Stimulated activated CD4-positive, alpha-beta T cell treated with anti-CD3 and anti-CD28 coated beads, Interleukin-1b, Interleukin-23, amount 100 ng/mL, for 1 hour (primary cell): Measurements from ENCODE around the gene DHX16.
"Not testable (repeated sequence)": the region's sequence is repeated elsewhere in the genome, so short reads cannot be mapped to it uniquely, and the experiment has no call there.

Experiments
- DNase-seq, 2 donors: peaks; one replicate each; pipeline ENCODE4 v3.0.0-alpha.2; 2020; ENCODE audit warnings: low read depth in 2 of 2

Gene DHX16

DNA sequence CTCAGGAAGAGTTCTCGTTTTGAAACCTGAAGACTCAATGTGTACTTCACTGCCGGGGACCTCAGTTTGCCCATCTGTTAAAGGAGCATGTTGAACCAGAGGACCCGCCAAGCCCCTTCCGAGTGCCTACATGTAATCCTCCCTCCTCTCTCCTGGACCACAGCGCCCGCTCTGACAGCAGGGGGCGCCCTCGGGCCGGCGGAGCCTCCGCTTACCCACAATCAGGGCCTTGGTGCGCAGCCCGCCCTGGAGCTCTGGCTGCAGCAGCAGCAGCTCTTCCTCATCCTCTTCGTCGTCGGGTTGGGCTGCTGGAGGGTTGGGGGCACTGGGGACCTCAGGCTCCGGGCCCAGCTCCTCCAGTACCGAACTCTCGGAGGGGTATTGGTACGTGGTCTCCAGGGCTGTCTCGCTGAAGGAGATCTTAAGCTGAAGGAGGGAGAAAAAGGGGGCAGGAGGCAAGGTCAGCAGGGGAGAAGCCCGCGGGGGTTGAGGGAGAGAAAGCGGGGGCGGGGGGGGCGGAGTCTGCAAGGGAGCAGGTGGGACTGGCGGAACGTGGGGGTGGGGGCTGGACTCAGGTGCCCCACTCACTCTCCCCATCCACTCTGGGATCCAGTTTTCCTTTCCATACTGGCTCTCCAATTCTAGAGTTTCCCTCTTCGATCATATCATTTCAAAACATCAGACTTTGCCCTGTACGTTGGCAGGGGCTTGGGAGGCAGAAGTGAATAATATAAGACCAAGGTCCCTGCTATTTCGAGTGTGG is 6.3 kb upstream of the DHX16 start:
- DNase-seq = peak; percentile 87 to 92

DNA sequence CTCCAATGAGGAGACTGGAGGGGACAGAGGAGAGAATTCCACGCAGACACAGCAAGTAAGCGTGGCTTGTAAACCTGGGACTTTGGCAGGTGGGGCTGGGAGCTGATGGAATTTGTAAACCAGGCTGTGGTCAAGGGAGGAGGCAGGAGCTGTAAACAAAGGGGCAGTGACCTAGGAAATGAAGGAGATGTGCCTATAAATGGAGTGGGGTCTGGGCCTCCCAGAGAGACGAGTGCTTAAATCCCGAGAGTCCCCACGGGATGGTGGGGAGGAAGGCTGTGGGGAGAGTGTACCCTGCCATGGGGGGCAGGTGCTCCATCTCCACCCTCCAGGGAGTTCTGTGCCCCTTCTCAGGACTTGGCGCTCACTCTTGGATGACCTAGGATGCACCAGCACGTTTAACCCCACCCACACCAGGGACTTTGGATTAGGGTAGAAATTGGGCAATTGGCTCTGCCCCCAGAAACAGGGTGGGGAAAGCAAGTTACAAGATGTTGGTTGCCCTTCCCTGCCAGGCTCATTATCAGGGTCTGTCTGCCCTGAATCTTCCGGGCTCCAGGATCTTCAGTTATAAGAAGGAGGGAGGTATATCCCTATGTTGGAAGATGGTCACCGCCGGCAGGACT is 4.0 kb upstream of the DHX16 start:
- DNase-seq = no peak

DNA sequence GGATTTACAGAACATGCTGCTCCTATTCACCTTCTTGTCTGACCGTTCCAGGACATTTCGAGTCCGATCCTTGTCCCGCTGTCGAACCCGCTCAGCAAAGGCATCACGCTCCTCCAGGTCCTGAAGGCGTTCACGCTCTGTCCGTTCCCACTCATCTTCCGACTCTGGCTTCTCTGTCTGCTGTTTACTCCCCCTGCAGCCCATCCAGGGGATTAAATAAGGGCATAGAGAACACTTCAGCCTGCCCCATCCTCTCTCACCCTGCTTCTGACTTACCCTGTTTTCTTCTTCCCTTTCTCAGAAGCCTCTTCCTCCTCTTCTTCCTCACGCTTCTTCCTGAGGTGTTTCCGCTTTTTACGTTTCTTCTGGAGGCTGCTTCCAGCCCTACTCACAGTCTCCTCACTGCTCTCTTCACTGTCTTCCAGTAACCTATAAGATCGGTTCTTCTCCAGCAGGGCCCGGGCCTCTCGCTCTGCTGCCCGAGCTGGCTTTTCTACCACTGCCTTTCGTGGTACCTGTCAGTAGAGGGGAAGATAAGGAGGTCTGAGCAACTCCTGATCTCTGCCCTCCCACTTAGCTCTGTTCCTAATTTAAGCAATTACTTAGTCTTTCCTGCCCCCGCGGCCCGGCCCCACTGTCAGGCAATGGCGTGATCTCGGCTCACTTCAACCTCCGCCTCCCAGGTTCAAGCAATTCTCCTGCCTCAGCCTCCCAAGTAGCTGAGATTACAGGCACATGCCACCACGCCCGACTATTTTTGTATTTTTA is 1.9 kb downstream of the DHX16 start:
- DNase-seq = no peak

DNA sequence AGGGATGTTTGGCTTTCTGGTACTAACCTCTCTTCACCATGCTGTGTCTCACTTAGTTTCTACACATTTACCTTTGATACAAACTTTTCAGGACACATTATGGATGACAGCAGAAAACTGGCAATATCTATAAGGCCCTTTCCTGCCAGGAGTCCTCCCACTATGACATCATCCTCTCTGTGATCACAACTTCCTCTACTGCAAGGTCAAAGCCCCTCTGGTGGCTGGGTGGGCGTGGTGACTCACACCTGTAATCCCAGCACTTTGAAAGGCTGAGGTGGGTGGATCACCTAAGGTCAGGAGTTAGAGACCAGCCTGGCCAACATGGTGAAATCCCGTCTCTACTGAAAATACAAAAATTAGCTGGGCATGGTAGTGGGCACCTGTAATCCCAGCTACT is 6.5 kb downstream of the DHX16 start:
- DNase-seq = not testable (repeated sequence)

DNA sequence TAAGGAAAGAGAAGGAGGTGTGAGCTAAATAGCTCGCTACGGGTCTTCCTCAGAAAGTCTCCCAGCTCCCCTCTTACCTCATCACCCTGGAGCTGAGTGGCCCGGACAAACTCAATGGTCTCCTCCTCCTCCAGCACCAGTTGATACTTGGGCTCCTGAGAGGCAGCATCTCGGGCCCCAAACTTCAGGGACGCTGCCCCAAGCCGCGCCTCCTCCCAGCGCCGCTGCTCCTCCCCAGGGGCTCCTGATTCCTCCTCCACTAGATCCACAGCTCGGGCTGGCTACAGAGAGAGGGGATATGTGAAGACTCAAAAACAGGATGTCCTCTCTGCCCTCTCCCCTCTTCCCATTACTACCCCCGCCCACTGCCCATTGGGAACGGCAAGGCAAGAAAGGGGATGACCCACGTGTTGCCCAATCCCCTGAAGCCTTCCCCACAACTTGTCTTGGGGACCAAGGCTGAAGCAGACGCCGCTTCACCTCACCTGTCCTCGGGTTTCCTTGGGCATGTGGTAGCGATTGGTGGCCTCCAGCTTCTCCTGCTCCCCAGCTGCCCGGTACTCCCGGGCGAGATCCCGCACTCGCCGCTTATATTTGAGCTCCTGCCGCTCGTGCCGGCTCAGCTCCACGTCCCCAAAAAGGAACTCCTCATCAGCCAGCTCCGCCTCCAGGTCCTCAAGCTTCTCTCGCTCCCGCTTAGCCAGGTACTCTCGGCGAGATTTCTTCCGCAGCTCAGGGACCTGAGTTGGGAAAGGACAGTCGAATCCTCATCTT is 7.6 kb downstream of the DHX16 start:
- no peak for DNase-seq

DNA sequence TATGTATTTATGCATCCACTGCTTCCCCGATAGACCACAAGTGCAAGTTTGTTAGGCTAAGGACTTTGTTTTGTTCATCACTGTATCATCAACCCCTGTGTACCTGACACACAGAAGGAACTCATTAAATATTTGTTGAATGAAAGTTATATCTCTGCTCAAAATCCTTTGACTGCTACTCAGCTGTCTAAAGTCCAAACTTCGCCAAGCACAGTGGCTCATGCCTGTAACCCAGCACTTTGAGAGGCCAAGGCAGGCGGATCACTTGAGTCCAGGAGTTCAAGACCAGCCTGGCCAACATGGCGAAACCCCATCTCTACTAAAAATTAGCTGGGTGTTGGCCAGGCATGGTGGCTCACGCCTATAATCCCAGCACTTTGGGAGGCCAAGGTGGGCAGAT is 14.9 kb downstream of the DHX16 start:
- DNase-seq = not testable (repeated sequence)

DNA sequence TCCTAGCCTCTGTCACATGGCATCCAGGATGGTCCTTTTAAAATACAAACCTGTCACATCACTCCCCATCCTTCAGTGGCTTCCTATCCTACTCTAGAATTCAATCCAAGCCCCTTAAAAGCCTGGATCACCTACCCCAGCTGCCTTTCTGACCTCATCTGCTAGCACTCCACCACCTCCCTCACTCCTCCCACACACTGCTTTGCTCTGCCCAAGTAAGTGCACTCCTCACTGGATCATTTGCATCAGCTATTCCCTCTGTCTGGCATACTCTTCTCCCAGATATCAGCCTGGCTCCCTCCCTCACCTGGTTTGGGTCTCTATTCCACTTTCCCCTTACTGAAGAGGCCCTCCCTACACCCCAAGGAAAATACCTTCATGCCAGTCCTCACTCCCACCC is 15.4 kb downstream of the DHX16 start:
- no peak for DNase-seq

DNA sequence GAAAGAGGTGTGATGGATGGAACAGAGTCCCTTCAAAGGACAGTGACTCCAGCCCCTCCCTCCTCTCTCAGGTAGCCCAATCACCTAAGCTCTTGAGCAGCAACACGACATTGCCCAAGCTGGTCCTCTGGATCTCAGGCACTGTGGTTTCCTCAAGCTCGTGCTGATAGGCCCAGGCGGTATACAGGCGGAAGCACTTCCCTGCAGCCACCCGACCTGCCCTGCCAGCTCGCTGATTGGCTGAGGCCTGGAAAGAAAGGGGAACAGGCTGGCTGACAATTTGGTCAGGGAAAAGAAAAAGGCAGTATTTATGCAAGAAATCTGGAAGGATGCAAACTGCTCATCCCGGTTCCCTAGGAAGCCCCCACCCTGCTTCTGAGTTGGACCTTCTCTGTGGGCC is 16.3 kb downstream of the DHX16 start:
- no peak for DNase-seq

DNA sequence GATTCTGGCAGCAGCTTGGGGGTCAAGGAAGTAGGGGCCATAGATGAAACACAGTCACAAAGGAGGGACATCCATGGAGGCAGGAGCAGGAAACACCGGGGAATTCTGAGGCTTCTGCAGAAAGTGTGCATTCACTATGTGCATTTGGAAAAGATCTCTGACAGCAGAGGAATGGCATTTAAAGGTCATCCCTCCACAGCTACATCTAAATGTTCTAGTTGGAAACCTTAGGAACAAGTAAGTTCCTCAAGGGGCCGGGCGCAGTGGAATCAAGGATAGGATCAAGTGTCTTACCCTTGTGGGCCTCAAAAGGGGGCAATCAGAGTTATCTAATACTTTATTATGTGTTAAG is 17.1 kb downstream of the DHX16 start:
- DNase-seq = no peak

DNA sequence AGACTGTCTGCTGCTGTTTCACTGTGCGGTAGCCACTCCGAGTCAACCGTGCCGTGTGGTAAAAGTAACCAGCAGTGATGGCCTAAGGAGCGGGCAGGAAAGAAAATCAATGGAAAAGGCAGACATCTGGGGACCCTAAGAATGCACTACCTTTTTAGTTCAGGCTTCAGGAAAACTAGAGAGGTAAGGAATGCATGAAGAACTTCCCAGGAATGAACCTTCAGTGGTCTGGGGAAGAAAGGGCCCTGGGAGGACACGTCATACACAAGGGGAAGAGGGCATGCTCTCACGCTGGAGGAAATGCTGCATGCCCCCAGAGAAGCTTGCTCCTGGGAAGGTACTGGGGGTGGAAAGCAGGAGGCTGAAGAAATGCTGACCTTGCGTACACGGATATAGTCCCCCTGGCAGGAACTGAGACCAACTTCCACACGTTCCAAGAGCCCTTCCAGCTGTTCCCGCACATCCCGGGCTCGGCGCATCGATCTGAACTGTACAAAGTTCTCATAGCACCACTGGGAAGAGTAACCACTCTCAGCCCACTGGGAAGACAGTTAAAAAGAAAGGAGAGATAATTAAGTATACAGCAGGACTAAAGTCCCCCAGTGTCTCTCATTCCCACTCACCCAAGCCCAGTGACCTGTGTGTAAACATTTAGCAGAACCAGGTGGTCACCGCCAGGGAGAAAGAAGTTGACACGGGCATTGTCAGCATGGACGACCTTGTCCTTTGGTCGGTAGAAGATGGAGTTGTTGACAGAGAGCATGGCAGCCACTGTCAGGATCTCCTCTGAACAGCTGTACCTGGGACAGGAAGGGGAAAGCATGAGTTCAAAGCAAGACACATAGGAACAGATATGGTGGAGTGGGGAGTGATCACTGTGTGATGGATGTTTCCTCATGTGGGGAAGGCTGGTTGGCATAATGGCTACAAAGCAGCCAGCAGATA is 17.7 kb downstream of the DHX16 start:
- DNase-seq = no peak

DNA sequence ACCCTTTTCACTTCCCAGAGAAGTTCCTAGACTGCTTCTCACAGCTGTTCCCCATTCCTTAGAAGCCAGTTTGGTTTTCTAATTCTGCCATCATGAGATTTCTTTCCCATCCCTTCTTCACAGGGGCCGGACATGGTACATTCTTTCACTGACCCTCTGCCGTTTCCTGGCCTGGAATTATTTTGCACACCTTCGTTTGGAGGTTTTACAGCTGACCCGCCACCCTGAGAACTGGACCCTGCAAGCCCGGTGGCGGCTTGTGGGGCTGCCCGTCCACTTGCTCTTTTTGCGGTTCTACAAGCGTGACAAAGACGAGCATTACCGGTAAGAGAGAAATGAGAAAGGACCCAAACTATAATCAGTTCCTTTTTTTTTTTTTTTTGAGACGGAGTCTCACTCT is 21.7 kb downstream of the DHX16 start:
- DNase-seq = no peak

DNA sequence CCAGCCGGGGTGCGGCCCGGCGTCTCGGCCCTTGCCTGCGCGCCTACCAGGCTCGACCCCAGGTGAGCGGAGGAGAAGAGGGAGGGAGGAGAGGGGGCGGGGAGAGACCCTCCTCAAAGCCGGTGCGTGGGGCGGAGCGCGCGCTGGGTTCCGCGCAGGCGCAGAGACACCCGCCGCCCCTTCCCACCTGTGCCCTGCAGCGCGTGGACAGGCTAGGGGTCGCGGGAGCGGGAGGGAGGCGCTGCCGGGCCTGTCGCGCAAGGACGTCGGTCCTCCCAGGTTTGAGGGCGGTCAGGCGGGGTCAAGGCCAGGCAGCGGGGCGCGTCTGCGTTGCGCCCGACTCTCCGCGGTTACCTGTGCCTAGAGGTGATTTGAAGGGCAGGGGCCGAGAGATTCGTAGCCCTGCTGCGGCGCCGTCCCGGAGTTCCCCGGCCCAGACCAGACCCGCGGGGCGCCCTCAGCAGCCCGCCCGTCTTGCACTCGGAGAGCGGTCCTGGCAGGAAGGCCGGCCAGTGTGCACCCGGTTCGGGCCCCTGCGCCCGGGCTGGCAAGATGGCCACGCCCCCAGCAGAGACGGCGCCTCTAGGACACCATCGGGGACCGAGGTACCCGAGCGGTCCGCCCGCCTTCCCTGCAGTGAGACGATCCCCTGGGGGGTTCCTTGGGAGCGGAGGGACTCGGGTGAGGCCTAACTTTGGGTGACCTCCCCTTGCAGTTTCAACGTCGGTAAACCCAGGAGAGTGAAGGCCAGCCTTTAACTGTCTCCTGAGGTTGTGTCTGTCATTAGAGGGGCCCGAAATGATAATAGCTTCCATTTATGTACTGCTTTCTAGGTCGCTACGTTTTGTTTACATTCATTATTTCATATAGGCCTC is 25.3 kb downstream of the DHX16 start:
- peak; percentile 37 to 42 for DNase-seq

DNA sequence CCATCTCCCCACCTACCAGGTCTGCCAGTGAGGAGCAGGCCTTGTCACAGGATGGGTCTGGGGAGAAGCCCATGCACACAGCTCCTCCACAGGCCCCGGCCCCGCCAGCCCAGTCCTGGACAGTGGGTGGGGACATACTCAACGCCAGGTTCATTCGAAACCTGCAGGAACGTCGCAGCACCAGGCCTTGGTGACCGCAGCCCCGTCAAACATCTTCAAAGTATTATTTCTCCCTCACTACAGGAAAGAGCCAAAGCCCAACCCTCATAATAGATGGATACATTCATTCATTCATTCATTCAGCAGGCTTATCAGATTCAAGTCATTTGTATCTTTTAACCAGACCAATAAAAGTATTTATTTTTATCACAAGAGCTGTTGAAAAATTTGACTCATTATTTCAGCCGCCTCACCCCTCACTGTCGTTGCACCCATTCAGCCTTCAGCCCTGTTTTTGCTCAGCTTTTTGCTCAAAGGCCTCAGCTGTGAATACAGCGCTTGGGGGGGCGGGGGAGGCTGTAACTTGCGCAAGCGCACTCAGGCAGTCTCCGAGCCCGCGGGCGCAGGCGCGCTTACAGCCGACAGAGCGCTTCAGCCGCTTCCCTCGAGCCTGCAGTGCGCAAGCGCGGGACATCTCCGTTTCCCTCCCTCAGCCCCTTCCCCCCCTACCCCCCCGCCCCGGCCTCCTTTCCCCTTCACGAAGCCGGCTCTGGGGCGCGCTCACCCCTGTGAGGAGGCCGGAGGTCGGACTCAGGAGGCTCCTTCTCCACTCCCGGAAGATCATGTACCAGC is 26.2 kb downstream of the DHX16 start, which contains the start of gene C6orf136:
Gene C6orf136, plus strand, starts transcription at position 684 of the 792 bp plus-strand sequence. Its CDS starts 99 bp downstream, at position 783.
- peak; percentile 84 to 86 for DNase-seq

DNA sequence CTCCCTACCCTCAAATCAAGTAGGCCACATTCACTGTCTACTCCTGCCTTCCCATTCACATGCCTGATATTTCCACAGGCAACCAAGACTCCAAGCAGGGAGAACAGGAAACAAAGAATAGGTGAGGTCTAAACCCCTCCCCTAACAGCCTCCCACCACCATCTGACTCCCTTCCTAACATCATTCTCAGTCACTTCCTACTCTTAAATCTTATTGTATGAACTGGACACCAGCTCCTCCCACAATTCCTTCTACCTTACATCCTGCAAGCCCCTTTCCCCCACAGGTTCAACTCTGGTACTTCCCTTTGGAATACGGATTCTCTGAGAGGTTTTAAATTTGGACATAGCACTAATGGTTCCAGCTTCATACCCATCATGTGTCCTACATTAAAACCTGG is 26.8 kb downstream of the DHX16 start:
- no peak for DNase-seq

DNA sequence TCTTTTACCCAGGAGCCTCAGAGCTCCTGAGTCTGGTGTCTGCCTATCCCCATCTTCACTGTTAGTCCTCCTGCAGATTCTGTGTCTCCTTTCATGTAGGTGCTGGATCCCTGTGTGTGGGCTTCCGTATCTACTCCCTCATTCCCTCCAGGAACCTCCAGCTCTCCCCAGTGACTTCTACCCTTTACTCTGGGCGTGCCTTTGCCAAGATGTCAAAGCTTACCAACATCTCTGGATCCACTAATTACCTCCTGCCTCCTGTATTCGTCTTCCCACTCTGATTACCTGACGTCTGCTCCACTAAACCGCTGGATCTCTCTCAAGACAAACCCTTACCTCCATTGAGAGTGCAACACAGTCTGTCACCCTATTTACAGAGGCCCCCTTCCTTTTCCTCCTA is 28.0 kb downstream of the DHX16 start:
- no peak for DNase-seq

DNA sequence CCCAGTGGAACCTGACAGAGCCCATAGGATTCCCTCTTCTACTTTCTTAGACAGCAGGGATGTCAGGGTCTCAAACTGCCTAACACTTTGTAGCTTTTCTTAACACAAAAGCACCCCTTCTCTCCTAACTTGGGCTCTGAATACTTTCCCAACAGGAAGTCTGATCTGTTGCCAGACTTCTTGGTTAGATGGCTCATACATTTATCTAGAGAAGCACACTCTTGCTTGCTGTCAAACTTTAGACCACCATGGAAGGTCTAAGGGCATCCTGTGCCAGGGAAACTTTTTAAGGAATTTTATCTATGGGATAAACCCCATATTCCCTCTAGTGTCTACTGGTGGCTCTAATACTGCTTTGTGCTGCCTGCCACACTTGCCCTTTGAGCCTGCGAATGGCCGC is 29.1 kb downstream of the DHX16 start:
- DNase-seq = no peak

DNA sequence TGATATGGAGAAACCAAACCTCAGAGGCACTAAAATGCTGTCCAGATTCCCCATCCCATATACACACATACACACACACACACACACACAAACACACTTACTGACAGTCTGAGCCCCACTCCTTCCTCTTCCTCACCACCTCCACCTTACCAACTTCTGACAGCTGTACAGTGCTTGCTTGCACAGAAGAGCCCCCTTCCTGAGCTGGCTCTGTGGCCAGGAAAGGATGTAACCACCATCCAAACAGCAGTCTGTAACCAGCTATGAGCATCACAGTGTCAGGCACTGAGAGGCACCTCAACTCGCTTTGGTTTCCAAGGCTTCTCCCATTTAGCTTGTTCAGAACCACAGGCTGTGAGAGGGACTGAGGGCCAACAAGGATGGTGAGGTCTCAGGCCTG is 31.8 kb downstream of the DHX16 start:
- no peak for DNase-seq

DNA sequence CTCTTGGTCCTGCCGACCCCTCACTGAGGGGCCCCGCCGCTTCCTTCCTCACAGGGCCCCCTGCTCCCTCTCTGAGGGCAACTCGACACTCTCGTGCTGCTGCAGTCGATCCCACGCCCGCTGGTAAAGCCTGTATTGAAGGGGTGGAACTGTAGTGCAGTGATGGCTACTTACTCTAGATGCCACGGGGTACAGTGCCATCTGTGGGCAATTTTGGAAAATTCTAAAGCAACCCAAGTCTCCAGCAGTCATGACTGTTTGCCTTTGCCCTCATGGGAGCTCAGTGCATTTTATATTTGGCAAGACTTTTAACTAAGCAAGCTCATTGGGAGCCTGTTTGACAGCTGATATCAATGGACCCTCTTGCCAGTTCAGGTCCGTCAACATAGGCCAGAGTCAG is 32.3 kb downstream of the DHX16 start:
- DNase-seq = no peak

DNA sequence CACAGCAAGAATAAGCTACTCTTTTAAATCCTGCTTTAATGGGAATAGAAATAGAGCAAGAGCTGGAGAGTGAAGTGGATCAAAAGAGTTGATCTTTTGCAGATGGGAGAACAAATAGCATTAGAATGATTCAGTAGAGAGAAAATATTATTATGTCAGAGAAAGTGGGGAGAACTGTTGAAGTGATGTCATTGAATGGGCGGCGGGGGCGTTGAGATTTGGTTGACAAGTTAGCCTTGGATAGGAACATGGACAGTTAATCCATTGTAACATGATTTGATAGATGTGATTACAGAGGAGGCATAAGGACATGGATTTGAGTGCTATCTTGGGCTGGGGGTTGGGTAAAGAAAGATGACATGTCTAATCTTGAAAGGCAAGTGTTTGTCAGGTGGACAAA is 37.0 kb downstream of the DHX16 start:
- DNase-seq = no peak
